Measurements from ENCODE around the gene PRXL2B.
"Not testable (repeated sequence)": the region's sequence is repeated elsewhere in the genome, so short reads cannot be mapped to it uniquely, and the experiment has no call there.

PRXL2B gene, protein sequence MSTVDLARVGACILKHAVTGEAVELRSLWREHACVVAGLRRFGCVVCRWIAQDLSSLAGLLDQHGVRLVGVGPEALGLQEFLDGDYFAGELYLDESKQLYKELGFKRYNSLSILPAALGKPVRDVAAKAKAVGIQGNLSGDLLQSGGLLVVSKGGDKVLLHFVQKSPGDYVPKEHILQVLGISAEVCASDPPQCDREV

DNA sequence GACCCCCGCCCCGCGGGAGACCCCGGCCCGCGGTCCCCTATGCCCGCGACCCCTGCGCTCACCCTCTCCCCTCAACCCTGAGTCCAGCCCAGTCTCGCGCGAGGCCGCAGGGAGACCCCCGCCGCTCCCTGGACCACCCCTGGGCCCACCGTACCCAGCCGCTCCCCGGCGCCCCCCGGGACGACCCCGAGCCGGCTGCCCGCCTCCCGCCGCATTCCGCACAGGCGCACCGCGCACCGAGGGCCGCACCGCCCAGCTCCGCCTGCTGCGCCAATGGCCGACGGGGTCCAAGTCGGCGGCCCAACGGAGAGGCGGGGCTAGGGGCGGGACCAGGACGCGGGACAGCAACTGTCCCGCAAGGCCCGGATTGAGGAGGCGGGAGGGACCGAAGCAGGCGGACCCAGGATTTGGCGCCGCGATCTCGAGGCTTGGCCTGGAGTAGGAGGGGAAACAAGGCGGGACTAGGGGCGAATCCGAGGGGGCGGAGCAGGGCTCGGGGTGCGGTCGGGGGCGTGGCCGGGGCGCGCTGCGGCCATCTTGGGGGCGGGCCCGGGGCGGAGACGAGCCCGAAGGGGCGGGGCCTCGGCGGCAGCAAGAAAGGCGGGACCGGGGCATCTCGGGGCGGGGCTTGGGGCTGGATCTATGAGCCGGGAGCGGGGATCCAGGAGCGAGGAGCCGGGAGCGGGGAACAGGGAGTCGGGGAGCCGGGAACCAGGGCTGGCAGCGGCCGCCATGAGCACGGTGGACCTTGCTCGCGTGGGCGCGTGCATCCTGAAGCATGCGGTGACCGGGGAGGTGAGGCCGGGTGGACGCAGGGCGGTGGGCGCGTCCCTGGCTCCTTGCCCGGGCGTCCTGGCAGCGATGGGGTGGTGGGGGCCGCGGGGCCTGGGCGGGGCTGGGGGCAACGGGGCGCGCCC is at the start of gene PRXL2B:
PRXL2B (plus strand) TSS at position 624 of the 917 bp plus-strand sequence; CDS start at position 733, 109 bp downstream.
- DNase-seq: peak; percentile 83

DNA sequence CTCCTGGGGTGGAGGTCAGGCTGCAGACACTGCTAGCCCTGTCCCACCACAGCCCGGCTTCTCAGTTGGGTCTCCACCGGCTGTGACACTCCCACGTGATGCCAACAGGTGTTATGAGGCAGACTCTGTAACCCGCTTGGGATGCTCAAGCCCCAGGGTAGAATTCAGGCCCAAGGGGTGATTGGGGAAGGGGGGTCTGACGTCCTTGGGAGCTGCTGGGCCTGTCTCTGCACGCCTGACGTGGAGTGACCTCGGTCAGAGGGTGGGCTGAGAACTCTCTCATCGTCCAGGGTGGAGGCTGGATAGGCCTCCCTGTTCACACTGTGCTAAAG is 48.8 kb upstream of the PRXL2B start:
- DNase-seq: no peak

DNA sequence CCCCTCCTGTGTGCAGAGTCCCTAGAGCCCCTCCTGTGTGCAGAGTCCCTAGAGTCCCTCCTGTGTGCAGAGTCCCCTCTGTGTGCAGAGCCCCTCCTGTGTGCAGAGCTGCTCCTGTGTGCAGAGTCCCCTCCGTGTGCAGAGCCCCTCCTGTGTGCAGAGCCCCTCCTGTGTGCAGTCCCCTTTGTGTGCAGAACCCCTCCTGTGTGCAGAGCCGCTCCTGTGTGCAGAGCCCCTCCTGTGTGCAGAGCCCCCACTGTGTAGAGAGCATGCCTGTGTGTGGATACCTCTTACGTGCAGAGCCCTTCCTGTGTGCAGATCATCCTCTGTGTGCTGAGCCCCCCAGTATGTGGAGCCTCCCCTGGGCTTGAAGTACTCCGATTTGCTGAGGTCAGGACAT is 48.2 kb upstream of the PRXL2B start:
- DNase-seq: no peak

DNA sequence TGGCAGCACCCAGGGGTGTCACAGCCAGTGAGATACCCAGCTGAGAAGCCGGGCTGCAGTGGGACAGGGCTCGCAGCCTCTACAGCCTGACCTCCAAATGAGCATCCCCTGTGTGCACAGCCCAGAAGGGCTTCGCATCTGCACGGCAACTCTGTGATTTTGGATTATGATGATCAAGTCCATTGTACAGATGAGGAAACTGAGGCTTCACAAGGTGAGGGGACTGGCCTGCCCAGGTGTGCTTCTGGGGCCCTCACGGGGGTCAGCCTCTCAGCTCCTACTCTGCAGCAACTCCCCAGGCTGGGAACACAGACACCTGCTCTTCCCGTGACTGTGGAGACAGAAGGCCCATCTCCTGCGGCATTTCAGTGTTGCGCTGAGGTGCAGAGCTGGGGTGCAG is 47.7 kb upstream of the PRXL2B start:
- no peak for DNase-seq

DNA sequence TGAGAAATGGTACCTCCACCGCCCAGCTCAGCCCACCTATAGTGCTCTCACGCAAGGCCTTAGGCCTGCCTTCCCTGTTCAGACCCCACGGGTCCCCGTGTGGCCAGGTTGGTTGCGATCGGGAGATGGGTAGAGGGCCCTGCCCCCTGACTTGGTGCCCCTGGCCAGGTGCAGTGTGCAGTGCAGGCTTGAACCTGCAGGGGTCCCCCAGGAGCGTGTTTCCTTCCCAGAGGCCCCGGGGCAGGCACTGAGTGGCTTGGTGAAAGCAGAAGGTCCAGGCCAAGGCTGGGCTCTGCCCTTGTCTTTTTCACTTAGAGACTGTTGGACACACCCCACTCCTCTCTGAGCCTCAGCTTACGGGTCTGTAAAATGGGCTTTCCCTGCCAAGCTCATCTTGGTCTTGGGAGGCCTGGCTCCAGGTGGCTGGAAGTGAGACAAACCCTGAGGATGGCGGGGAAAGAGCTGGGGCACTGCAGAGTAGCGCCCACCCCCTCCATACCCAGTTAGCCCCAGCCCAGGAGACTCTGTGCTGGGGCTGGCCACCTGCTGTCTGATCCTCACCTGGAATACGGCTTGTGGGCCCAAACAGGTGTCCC is 47.2 kb upstream of the PRXL2B start:
- no peak for DNase-seq

DNA sequence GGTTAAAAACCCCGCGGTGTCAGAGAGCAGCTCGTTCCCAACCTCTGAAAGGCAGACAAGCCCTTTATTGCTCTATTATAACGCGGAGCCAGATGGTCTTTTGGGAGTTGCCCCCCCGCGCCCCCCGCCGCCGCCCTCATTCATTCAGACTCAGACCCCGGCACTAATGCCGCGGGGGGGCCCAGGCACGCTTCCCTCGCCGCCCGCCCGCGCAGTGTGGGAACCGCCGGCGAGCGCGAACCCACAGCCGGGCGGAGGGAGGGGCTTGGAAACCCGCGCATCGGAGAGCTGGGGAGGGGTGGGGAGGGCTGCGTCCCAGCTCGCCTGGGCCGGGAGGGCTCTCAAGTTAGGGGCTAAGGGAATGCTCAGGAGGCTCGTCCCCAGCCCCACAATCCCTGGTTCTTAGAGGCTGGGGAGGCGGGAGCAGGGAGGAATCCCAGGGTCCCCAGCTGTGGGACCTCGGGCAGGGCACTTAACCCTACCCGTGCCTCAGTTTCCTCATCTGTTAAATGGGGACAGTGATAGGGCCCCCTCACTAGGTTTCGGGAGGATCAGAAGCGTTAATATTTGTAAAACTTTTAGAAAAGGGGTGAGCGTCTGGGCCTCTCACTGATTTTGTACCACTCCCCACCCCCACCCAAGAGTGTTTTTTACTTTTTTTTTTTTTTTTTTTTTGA is 45.6 kb upstream of the PRXL2B start:
- no peak for DNase-seq

DNA sequence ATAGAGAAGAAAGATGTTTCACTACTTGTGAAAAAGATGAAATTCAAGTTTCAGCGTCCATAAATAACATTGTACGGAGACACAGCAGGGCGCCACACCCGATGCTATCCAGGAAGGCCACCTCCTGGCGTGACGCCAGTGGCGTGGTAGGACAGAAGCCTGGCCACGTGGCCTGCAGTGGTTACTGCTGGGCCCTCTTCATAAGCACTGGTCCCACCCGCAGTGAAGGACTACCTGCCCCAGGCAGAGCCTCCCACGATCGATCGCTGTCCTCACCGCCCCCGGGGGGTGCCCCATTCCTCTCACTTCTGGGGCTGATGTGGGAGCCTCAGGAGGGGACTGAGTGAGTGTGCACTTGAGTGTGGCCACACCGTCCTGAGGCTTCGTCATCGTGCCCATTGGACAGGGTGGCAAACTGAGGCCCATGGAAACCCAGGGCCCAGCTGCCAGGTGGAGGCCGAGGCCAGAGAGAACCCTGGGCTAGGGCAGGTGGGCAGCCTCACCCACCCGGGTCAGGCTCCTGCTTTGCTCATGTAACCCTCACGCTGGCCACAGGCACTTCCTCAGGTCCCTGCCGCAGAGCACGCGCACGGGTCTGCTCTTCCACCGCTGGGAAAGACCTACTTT is 44.8 kb upstream of the PRXL2B start:
- DNase-seq: no peak

DNA sequence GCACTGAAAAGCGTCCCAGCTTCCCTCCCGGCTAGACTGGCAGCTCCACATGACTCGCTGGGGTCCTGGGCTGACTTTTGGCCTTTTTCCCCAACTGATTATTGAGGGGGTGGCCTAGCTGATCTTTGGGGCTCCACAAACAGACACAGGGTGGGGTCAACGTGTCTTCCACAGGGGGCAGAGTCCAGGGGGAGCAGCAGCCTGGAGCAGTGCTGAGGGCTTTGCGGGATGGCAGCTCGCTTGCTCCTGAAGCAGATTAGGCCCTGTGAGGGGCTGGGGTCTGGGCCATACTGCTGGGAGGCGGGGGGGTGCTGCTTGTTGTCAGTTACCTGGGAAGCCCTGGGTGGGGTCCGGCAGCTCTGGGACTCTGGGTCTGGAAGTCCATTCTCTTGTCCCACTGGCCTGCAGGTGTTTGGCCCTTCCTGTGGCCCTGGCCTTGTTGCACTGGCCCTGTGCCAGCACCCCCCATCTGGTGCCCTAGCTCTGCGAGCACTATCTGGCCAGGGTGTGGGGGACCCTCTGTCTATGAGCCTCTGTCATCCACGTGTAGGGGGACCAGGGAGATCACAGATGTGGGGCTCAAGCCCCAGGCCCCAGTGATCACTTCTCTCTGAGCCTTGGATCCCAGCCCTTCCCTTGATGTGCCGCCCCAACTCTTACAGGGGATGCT is 44.2 kb upstream of the PRXL2B start:
- DNase-seq: no peak

DNA sequence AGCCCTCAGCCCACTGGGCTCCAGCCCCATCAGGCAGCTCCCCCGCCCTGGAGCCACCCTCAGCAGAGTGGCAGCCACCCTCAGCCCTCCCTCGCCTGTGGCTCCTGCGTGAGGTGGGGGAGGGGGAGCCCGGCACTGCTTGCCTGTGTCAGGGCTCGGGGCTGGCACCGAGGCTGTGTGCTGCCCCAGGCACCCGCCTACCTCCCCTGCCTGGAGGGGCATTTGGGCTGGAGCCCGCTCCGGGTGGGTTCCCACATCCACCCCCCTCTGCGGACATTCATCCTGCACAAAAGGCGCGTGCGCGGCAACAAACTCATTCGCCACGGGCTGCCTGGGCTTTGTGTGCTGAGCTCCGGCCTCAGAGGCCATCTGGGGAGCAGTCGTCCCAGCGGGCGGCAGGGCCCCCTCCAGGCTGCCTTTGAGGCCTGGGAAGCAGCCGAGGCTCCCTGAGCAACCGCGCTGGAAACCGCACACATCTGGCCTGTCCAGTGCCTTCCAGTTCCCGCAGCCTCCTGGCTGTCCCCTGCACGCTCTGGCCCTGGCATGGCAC is 43.0 kb upstream of the PRXL2B start:
- no peak for DNase-seq

DNA sequence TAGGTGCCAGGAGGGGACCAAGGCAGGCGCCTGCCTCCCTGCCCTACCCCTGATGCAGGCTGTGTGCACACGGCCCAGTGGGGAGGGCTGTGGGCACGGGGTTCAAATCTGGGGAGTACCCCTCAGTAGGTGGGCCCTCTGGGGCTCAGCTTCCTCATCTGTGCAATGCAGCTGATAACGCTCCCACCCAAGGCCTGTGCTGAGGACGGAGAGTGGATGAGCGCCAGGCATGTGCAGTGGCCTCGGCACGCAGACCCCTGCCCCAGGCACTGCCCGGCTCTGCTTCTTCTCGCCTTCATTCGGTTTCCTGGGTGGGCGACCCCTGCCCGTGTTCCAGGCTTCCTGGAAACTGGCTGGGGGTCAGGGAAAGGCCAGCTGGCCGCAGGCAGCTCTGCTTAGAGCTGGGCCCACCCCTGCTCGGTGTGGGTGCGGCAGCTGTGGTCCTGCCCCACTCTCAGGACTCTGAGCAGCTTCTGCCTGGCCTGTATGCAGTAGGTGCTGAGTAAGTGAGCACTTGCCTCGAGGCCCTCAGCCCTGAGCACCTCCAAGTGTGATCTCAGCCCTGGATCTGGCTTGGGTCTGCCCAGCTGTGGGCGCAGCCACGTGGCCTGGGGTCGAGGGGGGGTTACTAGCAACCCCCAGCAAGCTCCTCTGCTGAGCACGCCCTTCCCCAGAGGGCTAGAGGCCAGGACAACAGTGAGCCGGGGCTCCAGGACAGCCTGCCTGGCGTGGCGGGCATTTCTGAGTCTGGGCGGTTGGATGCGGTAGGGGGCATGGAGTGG is 42.3 kb upstream of the PRXL2B start:
- no peak for DNase-seq

DNA sequence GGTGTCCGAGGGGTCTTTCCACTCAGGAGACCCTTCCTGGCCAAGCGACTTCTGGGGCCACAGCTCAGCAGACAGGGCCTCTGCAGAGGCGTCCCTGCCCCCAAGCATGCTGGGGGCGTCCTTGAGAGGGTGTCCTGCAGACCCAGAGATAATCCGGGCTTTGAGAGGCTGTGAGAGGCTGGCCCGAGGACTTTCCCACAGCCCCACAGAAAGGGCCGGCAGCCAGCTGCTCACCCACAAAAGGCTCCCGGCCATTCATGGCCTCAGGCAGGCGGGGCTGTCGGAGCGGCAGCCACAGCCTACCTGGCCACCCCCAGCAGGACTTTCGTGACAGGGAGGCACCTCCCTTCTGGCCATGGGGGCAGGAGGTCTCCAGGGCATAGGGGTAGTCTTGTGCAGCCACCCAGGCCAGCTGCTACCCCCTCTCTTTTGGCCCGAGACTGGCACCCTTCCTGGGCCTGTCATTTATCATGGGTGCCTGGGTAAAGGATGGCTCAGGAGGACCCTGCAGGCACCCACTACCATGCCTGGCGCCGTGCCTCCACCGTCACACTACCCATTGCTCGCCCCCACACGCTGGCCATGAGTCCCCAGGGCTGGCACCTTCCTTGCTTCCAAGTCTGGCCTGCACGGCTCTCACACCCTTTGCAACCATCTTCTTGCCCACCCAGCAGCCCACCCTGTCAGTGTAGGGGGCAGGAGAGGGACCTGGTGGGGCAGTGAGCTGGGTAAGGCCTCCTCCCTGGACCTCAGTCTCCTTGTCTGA is 41.5 kb upstream of the PRXL2B start:
- DNase-seq: no peak

DNA sequence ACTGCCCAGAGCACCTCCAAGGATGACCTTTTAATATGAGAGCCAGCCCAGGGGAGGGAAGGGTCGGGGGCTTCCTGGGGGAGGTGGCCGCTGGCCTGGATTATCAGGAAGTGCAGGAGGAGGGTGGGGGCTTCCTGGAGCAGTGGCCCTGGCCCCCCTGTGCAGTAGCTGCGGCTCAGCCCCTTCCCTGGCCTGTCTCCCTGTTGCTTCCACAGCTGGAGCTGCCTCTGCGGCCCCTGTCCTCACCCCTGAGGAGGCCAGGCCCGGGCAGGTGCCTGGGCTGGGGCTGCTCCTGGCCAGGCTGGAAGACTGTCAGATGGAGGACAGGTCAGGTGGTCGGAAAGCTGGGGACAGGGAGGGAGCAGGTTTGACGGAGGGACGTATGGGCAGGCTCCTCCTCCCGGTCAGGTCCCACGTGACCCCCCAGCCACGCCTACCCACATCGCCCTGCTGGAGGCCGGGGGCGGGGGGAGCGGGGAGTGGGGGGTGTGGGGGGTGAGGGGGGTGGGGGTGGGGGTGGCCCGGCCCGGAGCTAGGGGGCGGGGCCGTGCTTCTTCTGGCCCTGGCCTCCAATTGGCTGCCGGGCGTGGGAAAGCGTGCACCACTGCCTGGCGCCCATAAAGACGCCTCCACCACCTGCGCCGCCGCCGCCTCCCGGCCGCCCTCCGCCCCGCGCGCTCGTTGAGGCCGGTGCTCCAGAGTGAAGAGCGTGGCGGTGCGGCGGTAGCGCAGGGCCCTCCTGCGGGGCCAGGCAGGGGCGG is 40.6 kb upstream of the PRXL2B start:
- DNase-seq: no peak

DNA sequence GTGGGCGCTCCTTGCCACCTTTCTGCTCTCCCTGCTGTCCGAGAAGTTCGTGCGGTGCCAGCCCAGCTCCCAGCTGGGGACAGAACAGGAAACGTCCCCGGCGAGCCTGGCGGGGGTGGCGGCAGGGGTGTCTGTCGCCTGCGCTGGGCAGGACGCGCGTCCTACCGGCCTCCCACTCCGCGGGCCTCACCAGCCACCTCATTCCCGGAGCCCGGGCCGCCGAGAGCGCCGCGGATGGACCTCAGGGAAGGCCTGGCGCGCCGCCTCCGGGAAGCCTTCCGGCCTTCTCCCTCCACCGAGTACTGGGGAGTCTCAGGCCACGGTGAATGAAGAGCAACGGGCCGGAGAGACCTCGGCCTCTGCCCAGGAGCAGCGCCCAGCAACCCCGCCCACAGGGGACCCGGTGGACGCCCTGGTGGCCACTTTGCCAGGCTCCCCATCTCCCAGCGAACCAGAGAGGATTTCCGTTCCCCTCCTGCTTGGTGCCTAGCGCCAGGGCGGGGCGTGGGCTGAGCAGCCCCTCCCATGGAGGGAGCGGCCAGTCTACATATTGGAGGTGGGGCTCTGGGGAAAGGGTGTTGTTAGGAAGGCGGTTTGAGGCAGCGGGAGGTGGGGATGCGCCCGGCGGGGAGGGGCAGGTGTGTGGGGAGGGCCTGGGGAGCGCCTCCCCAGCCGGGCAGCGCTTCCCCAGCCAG is 39.9 kb upstream of the PRXL2B start:
- no peak for DNase-seq

DNA sequence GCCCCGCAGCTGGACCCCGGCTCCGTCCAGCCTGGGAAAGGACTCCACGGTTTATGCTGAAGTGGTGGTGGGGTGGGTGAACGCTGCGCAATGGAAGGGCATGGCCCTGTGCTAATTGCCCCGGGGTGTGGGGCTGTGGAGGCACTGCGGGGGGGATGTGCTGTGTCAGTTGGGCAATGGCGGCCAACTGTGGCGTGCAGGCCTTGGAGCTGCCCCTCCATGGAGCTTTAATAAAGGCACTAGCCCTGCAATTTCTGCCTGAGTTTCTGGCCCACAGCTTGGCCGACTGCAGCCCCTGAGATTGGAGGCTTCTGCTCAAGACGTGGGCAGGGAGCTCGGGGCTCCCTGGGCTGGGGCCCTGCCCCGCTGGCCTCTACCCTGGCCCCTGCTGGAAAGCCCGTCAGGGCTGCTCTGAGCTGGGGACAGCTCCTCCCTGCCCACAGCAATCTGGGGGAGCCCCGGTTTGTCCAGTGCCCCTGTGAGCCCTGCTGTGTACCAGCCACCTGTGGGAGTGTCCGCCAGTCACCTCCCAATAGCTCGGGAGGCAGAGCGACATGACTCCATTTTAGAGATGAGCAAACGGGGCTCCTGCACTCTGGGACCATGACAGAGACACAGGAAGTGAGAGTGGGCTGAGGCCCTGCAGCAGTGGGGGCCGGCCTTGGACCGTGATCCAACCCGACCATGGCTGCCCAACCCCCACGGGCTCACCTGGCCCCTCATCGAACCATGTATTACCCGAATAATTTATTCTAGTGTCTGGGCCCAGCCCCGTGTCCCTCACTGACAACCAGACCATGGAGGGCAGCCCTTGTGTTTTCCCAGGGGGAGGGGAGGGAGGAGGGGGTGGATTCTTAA is 39.1 kb upstream of the PRXL2B start:
- no peak for DNase-seq

DNA sequence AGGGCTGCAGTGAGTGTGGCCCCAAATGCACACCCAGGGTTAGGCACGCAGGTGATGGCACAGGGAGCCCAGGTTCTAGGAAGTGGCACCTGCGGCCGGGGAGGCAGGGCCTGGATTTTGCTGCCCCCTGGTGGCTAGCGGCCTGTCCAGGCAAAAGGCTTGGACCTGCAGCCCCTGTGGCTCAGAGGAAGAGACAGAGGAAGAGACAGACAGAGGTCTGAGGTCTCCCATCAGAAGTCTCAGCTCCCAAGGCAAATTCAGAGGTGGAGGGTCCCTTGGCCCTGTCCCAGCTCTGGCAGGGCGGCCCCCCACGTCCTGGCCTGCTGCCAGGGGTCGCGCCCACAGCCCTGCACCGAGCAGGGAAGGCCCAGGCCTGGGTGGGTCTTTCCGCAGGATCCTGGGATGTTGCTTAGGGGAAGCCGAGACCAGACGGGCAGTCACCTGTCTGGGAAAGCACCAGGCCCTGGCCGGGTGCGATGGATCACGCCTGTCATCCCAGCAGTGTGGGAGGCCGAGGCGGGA is 38.4 kb upstream of the PRXL2B start:
- no peak for DNase-seq

DNA sequence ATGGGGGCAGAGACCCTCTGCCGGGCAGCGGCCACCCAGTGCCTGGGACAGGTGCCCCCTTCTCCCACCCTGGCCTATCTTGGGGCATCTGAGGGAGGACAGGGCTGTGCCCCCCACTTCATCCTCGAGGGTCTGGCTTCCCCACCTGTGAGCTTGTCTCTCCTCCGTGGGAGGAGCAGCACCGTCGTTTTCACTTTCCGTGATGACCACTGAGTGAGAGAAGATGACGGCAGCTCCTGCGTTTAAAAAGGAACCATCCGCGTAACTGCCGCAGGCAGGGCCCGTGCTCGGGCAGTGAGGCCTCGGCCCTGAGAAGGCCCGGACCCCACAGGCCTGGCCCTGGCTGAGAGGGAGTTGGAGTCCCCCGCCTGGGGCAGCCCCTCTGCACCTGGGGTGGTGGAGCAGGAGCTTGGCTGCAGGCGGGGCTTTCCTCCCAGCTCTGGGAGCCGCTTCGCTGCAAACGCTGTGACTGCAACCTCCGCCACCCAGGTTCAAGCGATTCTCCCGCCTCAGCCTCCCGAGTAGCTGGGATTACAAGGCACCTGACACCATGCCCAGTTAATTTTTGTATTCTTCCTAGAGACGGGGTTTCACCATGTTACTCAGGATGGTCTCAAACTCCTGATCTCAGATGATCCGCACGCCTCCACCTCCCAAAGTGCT is 37.1 kb upstream of the PRXL2B start:
- not testable (repeated sequence) for DNase-seq

DNA sequence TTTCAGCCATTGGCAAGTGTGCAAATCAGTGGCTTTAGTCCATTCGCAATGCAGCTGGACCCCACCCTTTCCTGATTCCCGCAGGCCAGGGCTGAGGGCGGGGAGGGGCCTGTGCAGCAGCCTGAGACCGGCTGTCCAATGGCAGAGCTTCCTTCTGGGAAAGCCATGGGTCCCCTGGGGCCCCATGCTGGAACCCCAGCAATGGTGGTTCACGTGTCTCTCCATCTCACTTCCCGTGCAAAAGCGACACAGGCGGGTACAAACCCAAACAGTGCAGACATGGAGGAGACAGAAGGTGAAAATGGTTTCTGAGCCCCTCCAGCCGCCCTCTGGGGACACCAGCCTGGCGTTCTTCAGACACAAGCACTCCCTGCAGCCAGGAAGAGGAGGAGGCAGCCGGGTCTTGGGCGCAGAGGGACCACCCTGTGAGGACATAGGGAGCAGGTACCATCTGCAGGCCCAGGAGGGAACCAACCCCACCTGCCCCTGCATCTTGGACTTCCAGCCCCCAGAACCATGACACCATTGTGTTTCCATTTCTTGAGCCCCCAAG is 36.2 kb upstream of the PRXL2B start:
- DNase-seq: not testable (repeated sequence)
